Right lobe of liver (tissue), 4 donors: Measurements from ENCODE around the gene GJC1.

Source experiments
- CTCF ChIP-seq, 4 donors: fragments of 200-600 bp in 3 of 4; fragments of 450-650 bp in 1 of 4; IDR thresholded peaks; one replicate each; pipeline versions ENCODE4 v1.5.1 to v1.8.0; 2016 to 2022; ENCODE audit warnings: antibody characterized with exemption in 4 of 4, mild to moderate bottlenecking in 2 of 4
- POLR2A ChIP-seq: fragments of 450-650 bp; IDR thresholded peaks from one replicate; pipeline ENCODE4 v1.6.1; 2017; ENCODE audit warnings: antibody characterized with exemption, mild to moderate bottlenecking
- donor health status: DM: no; HTN: no; CAD: no.
- donor health status: DM: no; HTN: no; CAD: no.
- donor health status: DM: no; HTN: yes; CAD: no.

- TF ChIP-seq CTCF (IDR thresholded peaks at IDR 0.05): no peak
- TF ChIP-seq POLR2A: no peak
Observed at GRCh38 chr17:44769230-44769629, 60.9 kb downstream of the GJC1 start.
